Adipocyte (in vitro differentiated cells): ENCODE results near the gene TADA3.

Source experiments
- DNase-seq: peaks from one replicate; pipeline ENCODE4 v3.0.0-alpha.2; 2015; ENCODE audit warnings: low read depth
- H3K27me3 ChIP-seq: replicated peaks from 2 replicates; pipeline ENCODE4 v1.7.0; 2013; ENCODE audit warnings: mild to moderate bottlenecking, low read length, moderate library complexity; ENCODE audit not compliant: control insufficient read depth, insufficient read depth
- H3K36me3 ChIP-seq: 2 replicates; pipeline ENCODE4 v1.7.0; 2013; ENCODE audit warnings: low read length, mild to moderate bottlenecking, moderate library complexity; ENCODE audit not compliant: control insufficient read depth, insufficient read depth, severe bottlenecking
- H3K4me1 ChIP-seq: 2 replicates; pipeline ENCODE4 v1.7.0; 2013; ENCODE audit warnings: mild to moderate bottlenecking, low read length, moderate library complexity; ENCODE audit not compliant: control insufficient read depth, insufficient read depth
- H3K4me3 ChIP-seq: 2 replicates; pipeline ENCODE4 v1.7.0; 2013; ENCODE audit warnings: mild to moderate bottlenecking, low read length, moderate library complexity
- H3K9ac ChIP-seq: 2 replicates; pipeline ENCODE4 v1.7.0; 2013; ENCODE audit warnings: mild to moderate bottlenecking, low read length, moderate library complexity
- H3K9me3 ChIP-seq: 2 replicates; pipeline ENCODE4 v1.7.0; 2013; ENCODE audit warnings: mild to moderate bottlenecking, low read length, moderate library complexity; ENCODE audit not compliant: control insufficient read depth

The TADA3 gene

DNA sequence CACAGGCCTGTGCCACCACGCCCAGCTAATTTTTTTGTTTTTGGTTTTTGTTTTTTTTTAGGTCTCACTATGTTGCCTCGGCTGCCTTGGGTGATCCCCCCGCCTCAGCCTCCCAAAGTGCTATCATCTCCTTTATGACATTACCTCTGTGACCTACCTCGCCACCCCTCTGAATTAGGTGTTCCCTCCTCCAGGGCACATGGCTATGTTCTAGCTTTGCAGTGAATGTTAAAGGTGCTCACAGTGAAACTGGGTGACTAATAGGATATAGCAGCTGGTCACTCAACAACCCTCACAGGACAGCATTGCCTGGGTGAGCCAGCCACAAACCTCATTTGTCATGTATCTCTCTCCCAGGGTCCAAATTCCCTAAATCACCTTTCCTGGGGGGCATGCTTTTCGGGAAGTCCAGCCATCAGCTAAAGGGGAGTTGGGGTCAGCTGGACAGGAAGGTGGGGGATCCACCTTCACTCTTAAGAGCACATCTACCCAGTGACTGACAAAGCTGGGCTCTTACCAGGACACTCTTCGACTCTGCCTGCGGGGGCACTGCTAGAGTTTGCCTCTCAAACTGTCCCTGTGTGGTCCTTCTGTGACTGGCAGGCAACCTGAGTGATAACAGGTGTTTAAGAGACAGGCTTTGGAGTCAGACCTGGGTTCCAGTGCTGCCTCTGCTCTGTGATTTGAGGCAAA is 16.2 kb upstream of the TADA3 start:
- peak; percentile 53 for DNase-seq

DNA sequence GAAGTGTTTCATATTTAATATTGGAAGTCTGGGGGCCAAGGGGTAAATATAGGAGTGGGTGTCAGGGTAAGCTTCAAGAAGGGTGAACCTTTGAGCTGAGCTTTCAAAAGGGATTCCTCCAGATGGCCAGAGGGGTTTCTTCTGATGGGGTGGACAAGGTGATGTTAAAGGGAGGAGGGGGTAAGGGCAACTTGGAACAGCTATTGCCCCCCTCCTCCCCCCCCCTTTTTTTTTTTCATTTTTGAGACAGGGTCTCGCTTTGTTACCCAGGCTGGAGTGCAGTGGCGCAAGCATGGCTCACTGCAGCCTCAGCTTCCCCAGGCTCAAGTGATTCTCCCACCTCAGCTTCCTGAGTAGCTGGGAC is 15.7 kb upstream of the TADA3 start:
- H3K9me3 ChIP-seq: no peaks in the 10 kb centered on the region
- peaks cover 15% of the 10 kb centered on the region for H3K4me1 ChIP-seq
- H3K9ac ChIP-seq: peak overlapping the region; percentile 1
- H3K36me3 ChIP-seq: peaks cover 48% of the 10 kb centered on the region
- no peak overlapping the region for H3K4me3 ChIP-seq
- H3K27me3 ChIP-seq: no peaks in the 10 kb centered on the region
- no peak for DNase-seq

More for the DNA sequence above, 16.2 kb upstream of the TADA3 start:
- Histone ChIP-seq H3K9me3 (no peaks in the 10 kb centered on the region), H3K27me3 (no peaks in the 10 kb centered on the region), H3K4me3 (no peak overlapping the region), H3K9ac (peak overlapping the region; percentile 1), H3K4me1 (peaks cover 15% of the 10 kb centered on the region), H3K36me3 (peaks cover 48% of the 10 kb centered on the region)

- Histone ChIP-seq H3K36me3 (peaks cover 52% of the 10 kb centered on the region), H3K4me3 (no peak overlapping the region), H3K9ac (no peak overlapping the region), H3K27me3 (no peaks in the 10 kb centered on the region), H3K9me3 (no peaks in the 10 kb centered on the region), H3K4me1 (peaks cover 15% of the 10 kb centered on the region)
- no peak for DNase-seq
These were observed 14.7 kb upstream of the TADA3 start for GRCh38 chr3:9806688-9807589.

GRCh38 chr3:9806137-9806536 is 13.9 kb upstream of the TADA3 start:
- H3K27me3 ChIP-seq: no peaks in the 10 kb centered on the region
- H3K9ac ChIP-seq: no peak overlapping the region
- DNase-seq: no peak
- peaks cover 14% of the 10 kb centered on the region for H3K4me1 ChIP-seq
- peaks cover 60% of the 10 kb centered on the region for H3K36me3 ChIP-seq
- H3K4me3 ChIP-seq: no peak overlapping the region
- H3K9me3 ChIP-seq: no peaks in the 10 kb centered on the region

DNA sequence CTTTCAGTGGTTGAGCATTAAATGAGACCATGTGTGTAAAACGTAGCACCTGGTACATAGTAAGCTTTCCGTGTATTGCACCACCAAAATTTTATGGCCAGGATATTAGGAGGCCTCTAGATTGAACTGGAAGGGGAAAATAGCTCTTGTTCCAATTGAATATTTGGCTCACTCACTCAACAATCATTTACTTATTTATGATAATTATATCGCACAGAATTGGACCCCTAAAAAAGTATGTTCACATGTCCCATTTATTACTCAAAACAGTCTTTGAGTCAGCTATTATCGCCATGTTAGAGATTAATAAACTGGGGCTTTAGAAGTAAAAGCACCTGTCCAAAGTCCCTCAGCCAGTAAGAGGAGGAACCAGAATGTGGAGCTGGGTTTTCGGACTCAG is 12.7 kb upstream of the TADA3 start:
- no peak for DNase-seq
- no peak overlapping the region for H3K4me3 ChIP-seq
- H3K9me3 ChIP-seq: no peaks in the 10 kb centered on the region
- H3K36me3 ChIP-seq: peaks cover 71% of the 10 kb centered on the region
- peaks cover 7% of the 10 kb centered on the region for H3K4me1 ChIP-seq
- H3K27me3 ChIP-seq: no peaks in the 10 kb centered on the region
- no peak overlapping the region for H3K9ac ChIP-seq

DNA sequence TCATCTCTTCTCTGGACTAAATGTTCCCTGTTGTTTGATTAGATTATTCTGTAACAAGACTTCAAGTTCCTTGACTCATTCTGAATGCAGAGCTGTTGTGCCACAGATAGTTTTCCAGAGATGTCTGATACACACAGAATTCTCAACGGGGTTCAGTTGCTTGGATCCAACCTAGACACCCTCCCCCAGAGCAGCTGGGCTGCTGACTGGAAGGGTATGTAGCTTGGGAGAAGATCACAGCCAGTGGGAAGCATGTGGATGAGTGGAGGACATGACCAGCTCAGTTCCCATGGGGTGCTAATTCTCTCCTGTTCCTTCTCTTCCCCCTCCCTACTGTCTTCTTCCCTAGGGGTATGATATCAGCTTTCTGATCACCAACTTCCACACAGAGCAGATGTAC is 11.2 kb upstream of the TADA3 start:
- H3K27me3 ChIP-seq: no peaks in the 10 kb centered on the region
- no peak for DNase-seq
- peak overlapping the region; percentile 10 for H3K9ac ChIP-seq
- no peaks in the 10 kb centered on the region for H3K4me1 ChIP-seq
- H3K4me3 ChIP-seq: no peak overlapping the region
- H3K9me3 ChIP-seq: no peaks in the 10 kb centered on the region
- H3K36me3 ChIP-seq: peaks cover 86% of the 10 kb centered on the region

GRCh38 chr3:9800529-9800928 is 8.3 kb upstream of the TADA3 start:
- no peak overlapping the region for H3K4me3 ChIP-seq
- no peaks in the 10 kb centered on the region for H3K4me1 ChIP-seq
- no peak for DNase-seq
- peaks cover 81% of the 10 kb centered on the region for H3K36me3 ChIP-seq
- H3K9me3 ChIP-seq: no peaks in the 10 kb centered on the region
- no peak overlapping the region for H3K9ac ChIP-seq
- no peaks in the 10 kb centered on the region for H3K27me3 ChIP-seq

DNA sequence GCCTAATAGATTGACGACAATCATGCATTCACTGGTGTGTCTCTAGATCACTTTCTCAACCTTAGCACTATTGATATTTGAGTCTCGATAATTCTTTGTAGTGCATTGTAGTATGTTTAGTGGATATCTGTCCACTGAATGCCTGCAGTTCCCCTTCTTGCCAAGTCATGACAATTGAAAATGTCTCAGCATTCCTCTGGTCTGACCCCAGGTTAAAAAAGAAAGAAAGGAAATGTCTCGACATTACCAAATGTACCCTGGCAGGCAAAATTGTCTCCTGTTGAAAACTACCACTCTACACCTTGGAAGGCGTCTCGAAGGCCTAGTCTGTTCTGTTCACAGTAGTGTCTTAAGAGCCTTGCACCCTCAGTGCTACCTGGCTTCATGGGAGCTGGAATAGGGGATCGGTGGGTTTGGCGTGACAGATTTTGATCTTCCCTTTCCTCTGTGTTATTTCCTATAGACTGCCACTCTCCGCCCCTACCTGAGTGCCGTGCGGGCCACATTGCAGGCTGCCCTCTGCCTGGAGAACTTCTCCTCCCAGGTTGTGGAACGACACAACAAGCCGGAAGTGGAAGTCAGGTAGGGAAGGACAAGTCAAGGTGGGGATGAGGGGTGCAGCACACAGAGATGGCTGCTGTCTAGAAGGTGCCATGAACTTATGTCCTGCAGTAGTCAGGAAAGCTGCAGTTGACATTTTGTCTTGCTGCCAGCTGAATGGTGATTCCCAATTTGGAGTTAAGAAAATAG is 5.1 kb upstream of the TADA3 start:
- DNase-seq: no peak
- peaks cover 55% of the 10 kb centered on the region for H3K36me3 ChIP-seq
- H3K9ac ChIP-seq: no peak overlapping the region
- peaks cover 6% of the 10 kb centered on the region for H3K4me1 ChIP-seq
- H3K4me3 ChIP-seq: no peak overlapping the region
- no peaks in the 10 kb centered on the region for H3K9me3 ChIP-seq
- no peaks in the 10 kb centered on the region for H3K27me3 ChIP-seq

GRCh38 chr3:9795207-9795606 is 2.9 kb upstream of the TADA3 start:
- Histone ChIP-seq H3K4me3 (no peak overlapping the region), H3K9ac (no peak overlapping the region), H3K4me1 (peaks cover 14% of the 10 kb centered on the region), H3K27me3 (no peaks in the 10 kb centered on the region), H3K36me3 (peaks cover 37% of the 10 kb centered on the region), H3K9me3 (no peaks in the 10 kb centered on the region)
- DNase-seq: no peak

DNA sequence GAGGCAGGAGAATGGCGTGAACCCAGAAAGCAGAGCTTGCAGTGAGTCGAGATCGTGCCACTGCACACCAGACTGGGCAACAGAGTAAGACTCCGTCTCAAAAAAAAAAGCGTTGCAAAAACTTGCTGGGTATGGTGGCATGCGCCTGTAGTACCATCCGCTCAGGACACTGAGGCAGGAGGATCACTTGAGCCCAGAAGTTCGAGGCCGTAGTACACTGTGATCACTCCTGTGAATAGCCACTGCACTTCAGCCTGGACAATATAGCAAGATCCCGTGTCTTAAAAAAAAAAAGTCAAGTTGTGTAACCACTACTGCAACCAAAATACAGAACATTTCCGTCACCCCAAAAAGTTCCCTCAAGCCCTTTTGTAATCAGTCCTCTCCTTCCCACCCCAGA is 2.1 kb upstream of the TADA3 start:
- H3K4me3 ChIP-seq: peak overlapping the region; percentile 96
- no peak for DNase-seq
- peaks cover 37% of the 10 kb centered on the region for H3K36me3 ChIP-seq
- H3K9ac ChIP-seq: no peak overlapping the region
- H3K9me3 ChIP-seq: no peaks in the 10 kb centered on the region
- no peaks in the 10 kb centered on the region for H3K27me3 ChIP-seq
- H3K4me1 ChIP-seq: peaks cover 14% of the 10 kb centered on the region

- Histone ChIP-seq H3K9me3 (no peaks in the 10 kb centered on the region), H3K27me3 (no peaks in the 10 kb centered on the region), H3K36me3 (peaks cover 31% of the 10 kb centered on the region), H3K4me3 (peak overlapping the region; percentile 96), H3K4me1 (peaks cover 14% of the 10 kb centered on the region), H3K9ac (peak overlapping the region; percentile 99)
- DNase-seq: peak; percentile 73
These were observed 998 bp upstream of the TADA3 start for GRCh38 chr3:9793161-9793781.
